Measurements from ENCODE around the gene TREX2. TPM values are rescaled to one million over a fixed set of nuclear protein-coding genes. Genes with fewer than 3 reads are reported as not detected.

Gene TREX2

Small RNA genes lying within 50 kb of the gene (small RNA-seq; reads per million reads assigned to genes)
- not detected for gene RN7SL667P (ENCODE audit: insufficient read depth)

Data from mesendoderm (in vitro differentiated cells).